ENCODE measurements around the gene OXER1.
A peak's percentile ranks its signal among the peaks of the same experiment; 100 is the strongest.

Gene OXER1

DNA sequence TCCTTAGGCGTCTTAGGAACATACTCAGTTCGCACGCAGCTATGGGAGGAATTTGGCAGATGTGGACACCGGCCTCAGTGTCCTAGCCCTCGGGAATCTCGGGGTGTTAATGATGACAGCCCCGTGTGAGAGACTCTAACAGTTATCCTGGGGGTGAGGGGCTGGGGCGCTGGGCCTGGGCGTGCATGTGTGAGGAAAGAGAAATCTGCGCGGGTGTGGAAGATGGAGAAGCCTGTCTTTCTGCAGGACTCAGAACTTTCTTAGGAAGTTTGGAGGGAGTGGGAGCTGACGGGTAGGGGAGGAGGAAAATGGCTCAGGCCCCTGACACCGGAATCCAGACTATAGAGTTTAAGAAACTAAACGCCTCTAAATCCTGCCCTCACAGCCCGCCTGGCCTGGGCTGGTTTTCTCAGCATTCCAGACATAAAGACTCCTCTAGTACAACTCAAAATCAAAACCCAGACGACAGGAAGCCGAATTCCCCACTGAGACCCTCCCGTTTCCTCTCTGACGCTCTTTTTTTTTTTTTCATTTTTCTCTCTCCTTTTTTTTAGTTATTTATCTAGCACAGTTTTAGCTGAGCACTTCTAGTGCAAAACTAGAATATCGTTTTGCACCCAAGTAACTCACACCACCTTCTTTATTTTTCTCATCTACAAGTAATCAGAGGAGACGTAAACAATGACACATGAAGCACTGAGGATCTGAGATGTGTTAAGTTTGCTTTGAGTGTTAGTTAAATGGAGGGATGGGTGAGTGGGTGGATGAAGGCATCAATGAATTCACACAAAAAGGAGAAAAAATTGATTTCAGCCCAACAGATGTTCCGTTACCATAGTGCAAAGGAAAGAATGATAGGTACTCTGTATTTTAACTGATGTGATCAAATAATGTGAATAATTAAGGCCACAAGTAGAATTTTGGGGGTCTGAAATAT lies 29.7 kb upstream of the OXER1 start:
- no peak for DNase-seq

DNA sequence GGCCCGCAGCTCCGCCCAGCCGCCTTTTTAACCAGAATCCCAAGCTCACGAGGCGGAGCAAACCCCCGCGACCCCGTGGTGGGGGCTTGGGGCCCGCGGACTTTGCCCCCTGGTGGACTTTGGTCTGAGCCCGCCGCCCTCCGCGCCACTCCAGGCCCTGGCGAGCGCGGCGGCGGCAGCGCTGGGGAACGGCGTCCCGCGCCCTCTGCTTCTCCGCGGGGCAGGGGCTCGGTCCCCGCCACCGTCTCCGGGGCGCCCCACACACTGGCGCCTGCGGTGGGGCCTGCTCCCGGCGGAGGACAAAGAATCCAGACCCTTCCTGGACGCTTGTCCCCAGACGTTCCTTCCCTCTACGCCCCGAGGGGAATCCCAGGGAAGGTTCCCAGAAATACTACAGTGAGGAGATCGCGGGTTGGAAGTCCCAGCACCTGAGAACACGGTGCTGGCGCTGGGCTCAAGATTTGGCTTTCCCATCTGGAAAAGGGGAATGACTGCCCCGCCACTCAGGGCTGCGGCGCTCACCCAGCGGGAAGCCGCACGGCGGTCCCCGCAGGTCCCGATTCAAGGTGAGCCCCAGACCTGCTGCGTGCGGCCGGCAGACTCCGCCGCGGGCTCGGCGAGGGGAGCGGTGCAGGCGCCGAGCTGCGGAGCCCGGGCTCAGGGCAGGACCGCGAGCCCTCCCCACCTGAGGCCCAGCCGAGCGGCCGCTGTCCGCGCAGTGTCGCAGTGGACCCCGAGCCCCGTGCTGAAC lies 28.8 kb upstream of the OXER1 start, which contains the start of gene HAAO:
TSS of gene HAAO (minus strand) at position 1 of the 751 bp plus-strand sequence. CDS start 47 bp downstream, outside the sequence.
- no peak for DNase-seq

- no peak for DNase-seq
These were observed 28.2 kb upstream of the OXER1 start for GRCh38 chr2:42792087-42792582.

DNA sequence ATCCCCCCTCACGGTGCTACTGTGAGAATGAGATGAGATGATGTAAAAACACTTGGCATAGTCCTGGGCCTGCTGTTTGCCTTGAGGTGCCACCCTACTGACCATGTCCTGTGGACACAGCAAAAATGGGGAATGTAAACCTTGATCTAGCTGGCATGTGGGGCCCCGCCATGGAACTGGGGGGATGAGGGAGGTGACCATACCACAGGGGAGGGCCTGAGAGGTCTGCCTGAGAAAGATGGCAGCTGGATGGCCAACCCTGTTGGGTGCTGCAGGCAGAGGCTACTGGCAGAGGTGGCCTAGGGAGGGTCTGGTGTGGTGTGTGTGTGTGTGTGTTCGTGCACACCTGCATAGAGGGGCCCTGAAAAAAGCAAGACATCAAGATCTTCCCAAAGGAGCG lies 27.7 kb upstream of the OXER1 start:
- no peak for DNase-seq

DNA sequence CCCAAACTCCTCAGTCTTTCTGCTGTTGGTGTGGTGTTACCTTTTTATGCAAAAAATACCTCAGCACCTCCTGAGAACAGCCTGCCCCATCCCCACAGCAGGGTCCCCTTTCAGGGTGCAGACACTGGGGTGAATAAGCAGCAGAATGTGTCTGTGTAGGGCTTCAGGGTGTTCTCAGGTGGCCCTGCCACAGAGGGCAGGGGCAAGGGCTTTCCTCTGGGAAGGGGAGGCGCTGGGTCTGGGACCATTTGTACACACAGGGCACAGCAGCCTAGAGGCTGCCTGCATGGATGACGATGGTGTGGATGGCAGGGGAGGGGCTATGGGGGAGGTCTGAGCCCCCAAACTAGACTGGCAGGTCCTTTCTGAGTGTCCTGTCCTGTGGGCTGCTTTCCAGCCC lies 25.8 kb upstream of the OXER1 start:
- no peak for DNase-seq

DNA sequence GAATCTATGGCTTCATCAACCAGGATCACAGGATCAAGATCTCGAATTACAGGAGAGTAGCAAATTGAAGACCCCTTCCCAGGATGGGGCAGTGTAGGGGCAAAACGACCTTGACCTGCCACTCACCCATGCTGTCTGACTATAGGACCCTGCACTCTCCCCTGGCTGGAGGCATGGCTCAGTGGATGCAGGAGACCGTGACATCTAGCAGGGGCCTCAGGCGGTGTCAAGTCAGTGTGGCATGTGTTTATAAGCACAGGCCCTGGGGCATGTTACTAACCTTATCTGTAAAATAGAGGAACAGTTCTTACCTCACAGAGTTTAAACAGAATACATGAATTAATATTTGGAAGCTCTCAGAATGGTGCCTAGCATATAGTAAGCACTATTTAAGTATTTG lies 24.9 kb upstream of the OXER1 start:
- DNase-seq = no peak

DNA sequence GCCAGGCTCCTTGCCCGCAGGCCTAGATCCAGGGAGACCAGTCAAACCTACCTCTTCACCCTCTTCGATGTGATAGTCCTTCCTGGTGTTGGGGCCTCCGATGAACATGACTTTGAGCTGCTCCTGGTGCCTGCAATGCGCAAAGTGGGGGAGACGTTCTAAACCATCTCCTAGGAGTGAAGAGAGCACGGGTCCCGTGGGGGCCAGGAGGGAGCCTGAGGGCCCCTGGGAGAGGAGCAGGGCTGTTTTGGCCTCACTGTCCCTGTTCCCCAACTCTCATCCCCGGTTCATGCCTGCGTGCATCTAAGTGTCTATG lies 24.5 kb upstream of the OXER1 start:
- DNase-seq = no peak

DNA sequence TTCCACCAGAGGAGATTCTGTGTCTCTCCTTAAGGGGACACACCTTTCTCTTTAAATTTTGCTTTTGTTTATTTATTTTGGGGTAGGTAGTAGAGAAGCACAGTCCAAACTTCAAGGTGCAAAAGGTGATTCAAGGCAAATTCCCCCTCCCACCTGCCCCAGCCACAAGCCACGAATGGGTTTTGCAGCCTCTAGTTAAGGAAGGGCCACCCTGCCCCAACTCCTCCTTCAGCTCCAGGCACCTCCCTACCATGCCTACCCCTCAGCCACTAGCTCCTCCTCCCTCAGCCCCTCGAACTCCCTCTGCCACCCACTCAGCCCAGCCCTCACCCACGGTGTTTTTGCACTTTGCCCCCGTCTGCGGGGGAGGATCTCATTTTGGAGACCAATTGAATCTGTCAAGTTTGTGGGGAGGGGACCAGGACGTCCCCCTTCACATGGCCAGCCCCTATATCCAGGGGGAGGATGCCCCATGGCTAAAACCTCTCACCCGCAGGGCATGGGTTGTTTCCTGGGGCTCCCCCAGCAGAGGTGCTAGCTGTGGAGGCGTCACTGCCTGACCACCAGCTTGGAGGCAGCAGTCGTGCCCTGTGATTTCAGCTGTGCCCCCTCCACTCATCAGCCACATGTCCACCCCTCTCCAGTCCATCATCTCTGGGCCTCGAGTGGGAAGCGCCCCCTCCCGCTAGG lies 24.0 kb upstream of the OXER1 start:
- no peak for DNase-seq

DNA sequence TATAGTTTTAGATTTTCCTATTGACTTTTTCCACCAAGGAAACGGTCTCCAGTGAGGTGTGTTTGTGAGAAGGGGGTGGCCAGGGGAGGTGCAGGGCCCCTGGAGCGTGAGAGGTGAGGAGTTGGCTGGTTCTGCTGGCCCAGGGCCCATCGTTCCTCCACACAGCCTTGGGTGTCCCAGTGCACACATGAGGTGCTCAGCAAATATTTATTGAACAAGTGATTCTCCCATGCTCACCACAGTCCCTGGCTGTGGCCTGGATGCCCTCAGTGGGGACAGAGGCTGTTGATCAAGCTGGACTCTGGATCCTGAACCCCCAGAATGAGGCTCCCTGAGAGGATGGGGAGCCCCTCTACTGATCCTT lies 23.5 kb upstream of the OXER1 start:
- DNase-seq = no peak

DNA sequence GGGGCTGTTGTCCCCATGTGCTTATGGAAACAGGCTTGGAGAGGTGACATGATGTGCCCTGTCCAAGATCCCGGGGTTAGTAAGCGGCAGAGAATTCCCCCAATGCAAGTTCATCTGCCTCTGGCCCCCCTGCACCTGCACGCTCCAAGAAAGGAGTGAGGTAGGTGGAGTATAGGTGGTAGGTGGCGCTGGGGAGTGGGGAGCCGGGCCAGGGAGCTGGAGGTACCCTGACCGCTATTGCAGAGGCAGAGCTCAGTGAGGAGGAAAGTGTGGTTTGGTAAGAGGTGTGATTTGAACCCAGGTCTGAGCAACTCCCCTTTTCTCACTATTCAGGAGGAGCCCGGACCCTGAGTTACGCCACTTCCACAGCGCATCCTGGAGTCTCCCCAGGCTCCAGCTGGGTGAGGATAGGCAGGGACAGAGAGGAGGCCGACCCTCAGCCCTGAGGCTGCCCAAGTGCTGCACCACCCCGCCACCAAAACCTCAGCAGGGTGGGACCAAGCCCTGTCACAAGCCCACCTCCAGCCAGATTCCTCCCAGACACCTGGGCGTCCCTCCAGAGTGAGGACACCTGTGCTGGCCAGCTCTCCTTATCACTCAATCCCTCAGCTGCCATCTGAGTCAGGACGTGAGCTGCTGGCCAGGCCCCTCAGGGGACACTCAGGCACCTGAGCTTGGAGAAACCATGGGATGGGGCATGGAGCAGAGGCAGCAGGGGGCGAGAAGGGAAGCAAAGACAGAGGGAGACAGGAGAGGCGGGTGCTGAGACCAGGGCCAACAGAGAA lies 22.8 kb upstream of the OXER1 start:
- no peak for DNase-seq

DNA sequence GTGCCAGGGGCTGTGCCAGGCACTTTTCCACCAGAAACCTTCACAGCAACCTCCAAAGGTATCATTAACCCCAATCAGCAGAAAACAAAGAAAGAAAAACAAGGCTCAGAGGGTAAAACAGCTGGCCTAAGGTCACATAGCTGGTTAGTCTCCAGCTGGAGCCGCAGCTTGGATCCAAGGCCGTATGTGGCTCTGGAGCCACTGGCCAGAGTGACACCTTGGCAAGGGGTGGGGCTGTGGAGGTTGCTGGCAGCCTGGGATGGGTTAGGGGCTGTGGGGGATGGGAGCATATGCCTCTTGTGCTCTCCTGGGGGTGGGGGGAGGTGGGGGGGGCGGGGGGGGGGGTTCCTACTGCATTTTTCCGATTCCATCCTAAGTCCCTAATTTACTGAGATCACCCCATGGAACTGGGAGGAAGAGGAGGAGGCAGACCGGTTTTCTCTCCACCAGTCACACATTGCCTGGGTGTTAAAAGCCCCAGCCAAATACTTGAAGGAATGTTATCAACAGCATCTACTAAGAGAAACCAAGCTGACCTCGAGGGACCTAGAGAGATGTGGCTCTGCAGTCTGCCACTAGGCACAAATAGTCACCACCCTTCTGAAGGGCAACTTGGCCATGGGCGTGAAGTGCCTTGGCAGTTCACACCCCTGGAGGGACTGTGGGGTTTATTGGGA lies 20.4 kb upstream of the OXER1 start:
- no peak for DNase-seq

GRCh38 chr2:42783511-42783910 lies 19.6 kb upstream of the OXER1 start:
- DNase-seq = no peak

GRCh38 chr2:42781181-42781580 lies 17.2 kb upstream of the OXER1 start:
- DNase-seq = no peak

- no peak for DNase-seq
These were observed 14.2 kb upstream of the OXER1 start for GRCh38 chr2:42777883-42778805.

DNA sequence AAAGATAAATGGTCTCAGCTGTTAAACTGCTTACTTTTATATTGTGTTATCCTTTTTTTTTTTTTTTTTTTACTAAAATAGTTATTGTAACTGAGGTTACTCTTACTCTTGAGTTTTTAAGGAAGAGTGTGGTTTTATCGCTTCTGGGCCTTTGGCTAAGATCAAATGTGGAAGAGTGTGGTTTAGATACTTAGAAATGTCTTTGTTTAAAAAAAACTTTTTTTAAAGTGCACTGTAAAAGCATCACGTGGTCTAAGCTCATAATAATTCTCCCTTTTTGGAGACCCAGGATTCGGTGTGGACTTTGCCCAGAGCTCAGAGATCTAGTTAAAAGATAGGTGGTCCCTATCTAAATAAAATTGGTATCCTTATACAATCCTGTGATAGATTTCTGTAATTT lies 11.9 kb upstream of the OXER1 start:
- no peak for DNase-seq

DNA sequence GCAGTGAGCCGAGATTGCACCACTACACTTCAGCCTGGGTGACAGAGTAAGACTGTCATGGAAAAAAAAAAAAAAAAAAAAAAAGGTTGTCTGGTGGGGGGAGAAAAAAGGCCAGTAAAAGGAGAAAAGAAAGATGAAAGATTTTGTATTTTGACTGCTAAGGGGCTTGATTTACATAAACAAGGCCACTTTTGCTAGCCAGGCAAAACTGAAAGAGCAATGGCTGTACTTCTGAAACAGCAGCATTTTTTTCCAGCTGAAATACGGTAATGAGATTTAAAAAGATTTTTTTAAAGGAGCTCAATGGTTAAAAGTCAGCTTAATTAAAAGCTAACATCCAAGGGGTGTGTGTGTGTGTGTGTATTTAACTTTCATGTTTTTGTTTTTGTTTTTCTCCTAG lies 11.3 kb upstream of the OXER1 start:
- no peak for DNase-seq

DNA sequence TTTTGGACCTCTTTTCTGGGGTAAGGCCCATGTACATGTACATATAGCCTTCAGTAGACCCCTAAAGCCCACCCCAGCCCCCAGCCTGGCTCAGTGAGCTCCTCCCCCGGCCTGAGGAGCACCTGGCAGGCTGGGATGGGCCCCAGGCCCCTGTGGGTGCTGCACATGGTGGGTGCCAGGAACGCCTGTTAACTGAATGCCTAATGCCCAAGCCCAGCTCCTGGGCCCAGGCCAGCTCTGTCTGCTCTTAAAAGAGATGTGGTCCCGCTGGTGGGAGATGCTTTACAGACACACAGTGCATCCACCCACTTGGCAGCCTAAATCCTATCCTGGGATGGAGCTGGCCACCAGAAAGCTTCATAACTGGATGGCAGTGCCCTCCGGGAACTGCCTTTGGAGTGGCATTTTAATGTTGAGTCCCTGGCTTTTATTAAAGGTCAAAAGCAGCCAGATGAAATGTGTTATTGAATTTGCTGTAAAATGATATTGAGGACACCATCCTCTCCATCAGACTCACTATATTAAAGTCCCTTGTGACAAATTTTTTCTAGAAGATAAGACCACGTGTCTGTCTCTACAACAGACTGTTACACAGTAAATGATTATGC lies 7.7 kb upstream of the OXER1 start:
- no peak for DNase-seq

DNA sequence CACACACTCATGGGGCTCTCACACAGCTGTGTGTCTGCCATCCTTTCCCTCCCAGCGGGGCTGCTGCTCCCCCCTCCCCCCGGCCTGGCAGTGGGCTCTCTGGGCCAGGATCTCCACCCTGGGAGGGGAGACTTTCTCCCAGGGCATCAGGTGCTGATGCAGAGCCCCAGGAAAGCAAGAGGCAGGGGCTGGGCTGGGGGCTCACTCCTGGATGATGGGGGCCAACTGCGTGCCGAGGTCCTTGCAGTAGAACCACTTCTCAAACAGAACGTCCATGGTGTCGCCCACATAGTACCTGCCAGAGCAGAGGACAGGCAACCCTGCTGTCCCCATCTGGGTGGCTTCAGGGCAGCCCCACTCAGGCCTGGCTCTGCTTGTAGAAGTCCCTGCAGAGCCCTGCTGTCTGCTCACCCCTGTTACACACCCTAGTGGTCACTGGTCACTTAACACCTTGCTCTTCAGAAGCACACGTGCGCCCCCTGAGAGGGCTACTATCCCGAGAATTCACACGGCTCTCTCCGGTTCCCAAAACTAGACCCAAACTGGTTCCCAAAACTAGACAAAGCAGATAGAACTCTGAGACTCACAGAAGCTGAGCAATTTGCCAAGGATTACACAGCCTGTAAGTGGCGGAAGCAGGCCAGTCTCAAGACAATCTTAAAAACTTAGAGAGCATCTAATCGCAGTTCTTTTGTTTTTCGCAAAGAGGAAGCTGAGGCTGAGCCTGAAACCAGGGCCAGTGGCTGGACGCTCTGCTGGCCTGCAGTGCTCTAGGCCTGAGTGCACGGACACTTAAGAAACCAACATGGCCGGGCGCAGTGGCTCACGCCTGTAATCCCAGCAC lies 6.6 kb upstream of the OXER1 start:
- DNase-seq = peak; percentile 27

GRCh38 chr2:42769583-42770287 lies 5.8 kb upstream of the OXER1 start:
- DNase-seq = no peak

Measured in NCI-H1092 treated with DMSO at 0.1 percent for 48 hours (cell line).